Stimulated activated naive B cell treated with anti-CD40 and anti-IgM and Interleukin-4, amounts not matched to agents 10 μg/mL and 1 μg/mL and 100 μg/mL, for 72 hours (primary cell): ENCODE measurements around the gene OSBPL9.
"Not testable (repeated sequence)": the region's sequence is repeated elsewhere in the genome, so short reads cannot be mapped to it uniquely, and the experiment has no call there.

ENCODE experiments used
- ATAC-seq, 2 donors: fragments of 150-1000 bp; cut with Tn5 transposase; replicated peaks; 2 replicates each; pipeline ENCODE4 v1.10.0; 2021; ENCODE audit warnings: moderate library complexity in 1 of 2
- DNase-seq: peaks from one replicate; pipeline ENCODE4 v3.0.0; 2021
- H3K27ac Mint-ChIP-seq: one replicate; pipeline ENCODE4 v1.8.0; 2022; ENCODE audit warnings: mild to moderate bottlenecking, mixed read lengths
- H3K27me3 Mint-ChIP-seq, 2 donors: one replicate each; pipeline ENCODE4 v1.8.0; 2022; ENCODE audit warnings: mixed read lengths in 2 of 2
- H3K36me3 Mint-ChIP-seq, 2 donors: one replicate each; pipeline ENCODE4 v1.8.0; 2022; ENCODE audit warnings: mixed read lengths in 2 of 2, mild to moderate bottlenecking in 1 of 2
- H3K4me1 Mint-ChIP-seq, 2 donors: one replicate each; pipeline ENCODE4 v1.8.0; 2022; ENCODE audit warnings: mixed read lengths in 2 of 2, mild to moderate bottlenecking in 1 of 2
- H3K4me3 Mint-ChIP-seq, 2 donors: one replicate each; pipeline ENCODE4 v1.8.0; 2022; ENCODE audit warnings: mild to moderate bottlenecking in 2 of 2, mixed read lengths in 2 of 2, moderate library complexity in 1 of 2
- H3K9me3 Mint-ChIP-seq, 2 donors: one replicate each; pipeline ENCODE4 v1.8.0; 2022; ENCODE audit warnings: mixed read lengths in 2 of 2, mild to moderate bottlenecking in 1 of 2

OSBPL9 gene

GRCh38 chr1:51636764-51637522 is 20.1 kb downstream of the OSBPL9 start:
- ATAC-seq (no peak), DNase-seq (no peak)
- H3K27me3 Mint-ChIP-seq, result no peaks in the 10 kb centered on the region
- no peak overlapping the region for H3K4me3 Mint-ChIP-seq
- H3K27ac Mint-ChIP-seq, result no peak overlapping the region
- peaks cover 9 to 18% of the 10 kb centered on the region in 2 donors for H3K4me1 Mint-ChIP-seq
- peaks cover 0 to 3% of the 10 kb centered on the region in 2 donors for H3K9me3 Mint-ChIP-seq
- peaks cover 8 to 9% of the 10 kb centered on the region in 2 donors for H3K36me3 Mint-ChIP-seq

DNA sequence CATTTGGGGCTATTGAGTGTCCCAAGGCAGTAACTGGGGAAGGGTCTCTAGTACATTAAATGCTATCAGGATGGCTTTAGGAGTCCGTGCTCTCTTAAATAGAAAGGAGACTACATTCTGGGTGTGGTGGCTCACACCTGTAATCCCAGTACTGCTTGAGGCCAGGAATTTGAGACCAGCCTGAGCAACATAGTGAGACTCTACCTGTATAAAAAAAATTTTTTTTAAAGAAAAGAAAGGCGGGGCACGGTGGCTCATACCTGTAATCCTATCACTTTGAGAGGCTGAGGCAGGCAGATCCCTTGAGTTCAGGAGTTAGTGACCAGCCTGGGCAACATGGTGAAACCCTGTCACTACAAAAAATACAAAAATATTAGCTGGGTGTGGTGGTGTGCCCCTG is 21.5 kb downstream of the OSBPL9 start:
- Mint-ChIP-seq H3K36me3 (peaks cover 8 to 12% of the 10 kb centered on the region in 2 donors), H3K4me1 (peaks cover 14 to 27% of the 10 kb centered on the region in 2 donors), H3K4me3 (no peak overlapping the region), H3K9me3 (peaks cover 0 to 3% of the 10 kb centered on the region in 2 donors), H3K27ac (no peak overlapping the region), H3K27me3 (no peaks in the 10 kb centered on the region)
- no peak for DNase-seq
- no peak for ATAC-seq

DNA sequence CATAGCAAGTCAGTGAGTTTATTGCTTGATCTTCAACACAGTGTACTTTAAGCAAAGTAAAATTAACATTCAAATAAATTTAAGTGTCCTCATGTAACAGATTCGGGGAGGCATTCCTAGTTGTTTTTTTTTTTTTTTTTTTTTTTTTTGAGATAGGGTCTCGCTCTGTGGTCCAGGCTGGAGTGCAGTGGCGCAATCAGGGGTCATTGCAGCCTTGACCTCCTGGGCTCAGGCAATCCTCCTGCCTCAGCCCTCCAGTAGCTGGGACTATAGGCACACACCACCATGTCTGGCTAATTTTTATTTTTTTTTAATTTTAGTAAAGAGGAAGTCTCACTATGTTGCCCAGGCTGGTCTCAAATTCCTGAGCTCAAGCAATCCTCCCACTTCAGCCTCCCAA is 22.8 kb downstream of the OSBPL9 start:
- peaks cover 9 to 12% of the 10 kb centered on the region in 2 donors for H3K36me3 Mint-ChIP-seq
- no peak overlapping the region for H3K4me3 Mint-ChIP-seq
- ATAC-seq (no peak), DNase-seq (no peak)
- H3K4me1 Mint-ChIP-seq, result peaks cover 13 to 32% of the 10 kb centered on the region in 2 donors
- no peaks in the 10 kb centered on the region for H3K27me3 Mint-ChIP-seq
- H3K27ac Mint-ChIP-seq, result no peak overlapping the region
- H3K9me3 Mint-ChIP-seq, result no peaks in the 10 kb centered on the region

GRCh38 chr1:51641096-51641495 is 24.2 kb downstream of the OSBPL9 start:
- Mint-ChIP-seq H3K4me3 (no peak overlapping the region), H3K36me3 (peaks cover 15 to 17% of the 10 kb centered on the region in 2 donors), H3K27ac (no peak overlapping the region), H3K27me3 (no peaks in the 10 kb centered on the region), H3K4me1 (peaks cover 16 to 36% of the 10 kb centered on the region in 2 donors), H3K9me3 (peaks cover 0 to 1% of the 10 kb centered on the region in 2 donors)
- DNase-seq (no peak), ATAC-seq (no peak)

- Mint-ChIP-seq H3K27ac (no peak overlapping the region), H3K4me3 (no peak overlapping the region), H3K36me3 (peaks cover 13 to 17% of the 10 kb centered on the region in 2 donors), H3K27me3 (no peaks in the 10 kb centered on the region), H3K9me3 (peaks cover 0 to 1% of the 10 kb centered on the region in 2 donors), H3K4me1 (peaks cover 14 to 36% of the 10 kb centered on the region in 2 donors)
- DNase-seq, result no peak
- no peak for ATAC-seq
These were observed 25.8 kb downstream of the OSBPL9 start for GRCh38 chr1:51642739-51643142.

DNA sequence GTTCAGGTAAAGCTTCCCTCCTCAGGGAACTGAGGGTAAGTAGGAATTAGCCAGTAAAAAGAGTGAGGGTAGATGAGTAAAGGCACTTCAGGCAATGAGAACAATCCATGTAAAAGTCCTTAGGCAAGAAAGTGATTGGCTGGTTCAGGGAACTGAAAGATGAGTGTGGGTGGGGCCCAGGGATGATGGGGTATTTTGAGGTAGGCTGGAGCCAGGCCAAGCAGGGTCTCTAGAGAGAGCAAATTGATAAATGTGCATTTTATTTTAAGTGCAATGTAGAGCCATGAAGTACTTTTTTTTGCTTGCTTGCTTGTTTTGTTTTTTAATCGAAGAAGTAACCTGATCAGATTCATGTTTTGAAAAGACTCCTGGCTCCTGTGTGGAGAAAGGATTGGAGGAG is 26.5 kb downstream of the OSBPL9 start:
- H3K36me3 Mint-ChIP-seq, result peaks cover 13 to 17% of the 10 kb centered on the region in 2 donors
- ATAC-seq, result no peak
- H3K27me3 Mint-ChIP-seq, result no peaks in the 10 kb centered on the region
- DNase-seq, result no peak
- H3K4me3 Mint-ChIP-seq, result no peak overlapping the region
- H3K4me1 Mint-ChIP-seq, result peaks cover 16 to 39% of the 10 kb centered on the region in 2 donors
- H3K9me3 Mint-ChIP-seq, result peaks cover 0 to 1% of the 10 kb centered on the region in 2 donors
- peak overlapping the region; percentile 20 for H3K27ac Mint-ChIP-seq

- Mint-ChIP-seq H3K4me1 (peaks cover 16 to 41% of the 10 kb centered on the region in 2 donors), H3K27ac (no peak overlapping the region), H3K9me3 (peaks cover 0 to 1% of the 10 kb centered on the region in 2 donors), H3K36me3 (peaks cover 13 to 17% of the 10 kb centered on the region in 2 donors), H3K4me3 (no peak overlapping the region), H3K27me3 (no peaks in the 10 kb centered on the region)
- no peak for ATAC-seq
- DNase-seq, result no peak
These were observed 27.1 kb downstream of the OSBPL9 start for GRCh38 chr1:51644020-51644419.

GRCh38 chr1:51644533-51645197 is 27.8 kb downstream of the OSBPL9 start:
- peaks cover 12 to 41% of the 10 kb centered on the region in 2 donors for H3K4me1 Mint-ChIP-seq
- no peak overlapping the region for H3K27ac Mint-ChIP-seq
- H3K9me3 Mint-ChIP-seq, result peaks cover 0 to 1% of the 10 kb centered on the region in 2 donors
- no peaks in the 10 kb centered on the region for H3K27me3 Mint-ChIP-seq
- DNase-seq, result no peak
- H3K36me3 Mint-ChIP-seq, result peaks cover 13 to 17% of the 10 kb centered on the region in 2 donors
- ATAC-seq, result no peak
- no peak overlapping the region for H3K4me3 Mint-ChIP-seq

GRCh38 chr1:51646592-51646991 is 29.7 kb downstream of the OSBPL9 start:
- peaks cover 13 to 44% of the 10 kb centered on the region in 2 donors for H3K4me1 Mint-ChIP-seq
- not testable (repeated sequence) for H3K9me3 Mint-ChIP-seq, H3K4me3 Mint-ChIP-seq, H3K27ac Mint-ChIP-seq, ATAC-seq, H3K27me3 Mint-ChIP-seq, DNase-seq
- H3K36me3 Mint-ChIP-seq, result peaks cover 16 to 21% of the 10 kb centered on the region in 2 donors

GRCh38 chr1:51648180-51649109 is 31.6 kb downstream of the OSBPL9 start:
- H3K4me1 Mint-ChIP-seq, result peaks cover 8 to 34% of the 10 kb centered on the region in 2 donors
- H3K4me3 Mint-ChIP-seq, result no peak overlapping the region
- H3K9me3 Mint-ChIP-seq, result peaks cover 0 to 1% of the 10 kb centered on the region in 2 donors
- no peak overlapping the region for H3K27ac Mint-ChIP-seq
- DNase-seq (no peak), ATAC-seq (no peak)
- H3K27me3 Mint-ChIP-seq, result no peaks in the 10 kb centered on the region
- peaks cover 13 to 20% of the 10 kb centered on the region in 2 donors for H3K36me3 Mint-ChIP-seq

DNA sequence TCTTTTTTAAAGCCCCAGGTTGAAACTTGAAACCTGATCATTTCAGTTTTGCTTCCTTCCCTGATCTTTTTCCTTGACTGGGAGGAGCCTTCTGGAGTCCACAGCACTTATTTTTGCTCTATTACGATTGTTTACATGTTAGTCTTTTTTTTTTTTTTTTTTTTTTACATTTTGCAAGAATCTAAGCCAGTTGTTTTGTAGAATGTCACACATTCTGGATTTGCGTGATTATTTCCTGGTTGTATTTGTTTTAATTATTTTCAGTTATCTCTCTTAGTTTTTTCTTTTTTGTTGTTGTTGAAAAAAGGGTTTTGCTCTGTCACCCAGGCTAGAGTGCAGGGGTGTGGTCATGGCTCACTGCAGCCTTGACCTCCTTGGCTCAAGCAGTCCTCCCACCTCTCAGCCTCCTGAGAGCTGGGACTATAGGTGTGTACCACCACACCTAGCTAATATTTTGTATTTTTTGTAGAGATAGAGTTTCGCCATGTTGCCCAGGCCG is 32.8 kb downstream of the OSBPL9 start:
- Mint-ChIP-seq H3K9me3 (peaks cover 0 to 1% of the 10 kb centered on the region in 2 donors), H3K4me1 (peaks cover 7 to 23% of the 10 kb centered on the region in 2 donors), H3K27ac (peak overlapping the region; percentile 28), H3K27me3 (no peaks in the 10 kb centered on the region), H3K36me3 (peaks cover 9 to 16% of the 10 kb centered on the region in 2 donors), H3K4me3 (no peak overlapping the region)
- ATAC-seq (no peak), DNase-seq (no peak)

GRCh38 chr1:51650198-51650597 is 33.3 kb downstream of the OSBPL9 start:
- Mint-ChIP-seq H3K36me3 (peaks cover 8 to 18% of the 10 kb centered on the region in 2 donors), H3K4me1 (peaks cover 6 to 18% of the 10 kb centered on the region in 2 donors), H3K4me3 (no peak overlapping the region), H3K9me3 (peaks cover 0 to 1% of the 10 kb centered on the region in 2 donors), H3K27me3 (no peaks in the 10 kb centered on the region), H3K27ac (no peak overlapping the region)
- DNase-seq (no peak), ATAC-seq (no peak)

DNA sequence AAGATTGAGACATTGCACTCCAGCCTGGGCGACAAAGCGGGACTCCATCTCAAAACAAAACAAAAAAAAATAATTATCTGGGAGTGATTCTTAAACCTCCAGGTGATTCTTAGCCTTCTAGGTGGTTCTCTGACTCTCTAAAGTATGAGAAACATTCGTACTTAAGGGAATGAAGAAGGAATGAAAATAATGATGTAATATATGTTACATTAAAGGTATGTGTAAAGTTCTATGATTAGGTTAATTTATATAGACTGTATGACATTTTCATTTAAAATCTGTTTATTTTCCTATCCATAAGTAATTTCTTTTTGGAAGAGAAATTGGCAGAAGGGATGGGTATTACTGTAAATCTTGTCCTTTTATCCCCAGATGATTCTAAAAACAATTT is 34.7 kb downstream of the OSBPL9 start:
- Mint-ChIP-seq H3K36me3 (peaks cover 7 to 21% of the 10 kb centered on the region in 2 donors), H3K27me3 (no peaks in the 10 kb centered on the region), H3K9me3 (no peaks in the 10 kb centered on the region), H3K27ac (no peak overlapping the region), H3K4me3 (no peak overlapping the region), H3K4me1 (peaks cover 3 to 14% of the 10 kb centered on the region in 2 donors)
- no peak for DNase-seq
- no peak for ATAC-seq

DNA sequence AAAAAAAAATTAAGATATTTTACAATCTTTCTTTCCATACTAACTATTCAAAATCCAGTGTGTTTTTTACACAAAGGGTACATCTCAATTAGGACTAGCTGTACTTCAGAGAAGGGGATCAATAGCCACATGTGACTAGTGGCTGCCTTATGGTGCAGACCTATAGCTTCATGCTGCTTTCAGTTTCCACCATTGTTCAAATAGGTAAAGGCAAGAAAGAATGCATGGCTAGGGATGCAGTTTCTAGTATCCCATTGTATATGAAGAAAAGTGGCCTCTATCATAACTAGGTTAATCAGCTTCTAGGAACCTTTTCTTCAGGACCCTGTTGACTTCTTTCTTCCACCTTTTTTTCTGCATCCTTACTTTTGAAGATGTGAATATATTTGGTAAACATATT is 35.7 kb downstream of the OSBPL9 start:
- Mint-ChIP-seq H3K27me3 (no peaks in the 10 kb centered on the region), H3K4me3 (no peak overlapping the region), H3K27ac (no peak overlapping the region), H3K36me3 (peaks cover 8 to 24% of the 10 kb centered on the region in 2 donors), H3K4me1 (peaks cover 3 to 14% of the 10 kb centered on the region in 2 donors), H3K9me3 (no peaks in the 10 kb centered on the region)
- no peak for ATAC-seq
- DNase-seq, result no peak
